Epithelial cell of esophagus (primary cell): Measurements from ENCODE around the gene ESRRA.
A peak's percentile ranks its signal among the peaks of the same experiment; 100 is the strongest.

Experiments used
- DNase-seq: peaks from one replicate; pipeline ENCODE4 v3.0.0; 2010; ENCODE audit warnings: low read depth
- H3K4me3 ChIP-seq: 2 replicates; pipeline ENCODE4 v1.5.1; 2011; ENCODE audit warnings: mild to moderate bottlenecking, low read length, control low read depth
- CTCF ChIP-seq: IDR thresholded peaks from 2 replicates; pipeline ENCODE4 v1.5.1; 2011; ENCODE audit warnings: low read depth, mild to moderate bottlenecking, low read length, control low read depth, inconsistent platforms; ENCODE audit not compliant: insufficient read depth; ENCODE audit errors: missing control alignments

The ESRRA gene

GRCh38 chr11:64351136-64351631 is 45.9 kb downstream of the ESRRA start:
- no peak for TF ChIP-seq CTCF

GRCh38 chr11:64352099-64352994 is 47.0 kb downstream of the ESRRA start:
- no peak overlapping the region for H3K4me3 ChIP-seq
- TF ChIP-seq CTCF, result no peak
- no peak for DNase-seq

More at GRCh38 chr11:64351136-64351631, 45.9 kb downstream of the ESRRA start:
- DNase-seq, result no peak
- H3K4me3 ChIP-seq, result no peak overlapping the region

GRCh38 chr11:64352995-64353714 is 47.8 kb downstream of the ESRRA start:
- TF ChIP-seq CTCF, result no peak
- no peak overlapping the region for H3K4me3 ChIP-seq
- DNase-seq, result no peak

- DNase-seq, result no peak
- no peak for TF ChIP-seq CTCF
- no peak overlapping the region for H3K4me3 ChIP-seq
Measured at GRCh38 chr11:64353715-64354506, 48.6 kb downstream of the ESRRA start.

GRCh38 chr11:64355078-64355940 is 50.0 kb downstream of the ESRRA start:
- peak; percentile 74 for DNase-seq
- H3K4me3 ChIP-seq, result no peak overlapping the region
- peak; percentile 76 for TF ChIP-seq CTCF
